Erythroblast (primary cell): ENCODE measurements around the gene CAMKMT.

ENCODE experiments used
- GATA1 ChIP-seq: IDR thresholded peaks from 2 replicates; pipeline ENCODE4 v1.6.1; 2011; ENCODE audit warnings: low read depth, mild to moderate bottlenecking, control low read depth, low read length, moderate library complexity
- POLR2A ChIP-seq: IDR thresholded peaks from 2 replicates; pipeline ENCODE4 v1.6.1; 2011; ENCODE audit warnings: mild to moderate bottlenecking, low read length

GRCh38 chr2:44680983-44681531, 319.3 kb downstream of the CAMKMT start:
- no peak for TF ChIP-seq POLR2A
- TF ChIP-seq GATA1, result no peak
